ENCODE measurements around the gene CHRNE.
"Not testable (repeated sequence)": the region's sequence is repeated elsewhere in the genome, so short reads cannot be mapped to it uniquely, and the experiment has no call there.

Gene CHRNE

GRCh38 chr17:4881761-4882555 is 20.9 kb downstream of the CHRNE start:
- no peak for DNase-seq

GRCh38 chr17:4880857-4881256 is 22.0 kb downstream of the CHRNE start:
- DNase-seq: no peak

GRCh38 chr17:4879601-4880000 is 23.3 kb downstream of the CHRNE start:
- DNase-seq: no peak

- no peak for DNase-seq
These were observed 25.8 kb downstream of the CHRNE start for GRCh38 chr17:4877089-4877488.

GRCh38 chr17:4872786-4873185 is 30.1 kb downstream of the CHRNE start:
- DNase-seq: no peak

- DNase-seq: no peak
These were observed 32.0 kb downstream of the CHRNE start for GRCh38 chr17:4870855-4871254.

- not testable (repeated sequence) for DNase-seq
These were observed 33.6 kb downstream of the CHRNE start for GRCh38 chr17:4869058-4869998.

- not testable (repeated sequence) for DNase-seq
These were observed 35.4 kb downstream of the CHRNE start for GRCh38 chr17:4867535-4867934.

GRCh38 chr17:4863321-4863720 is 39.6 kb downstream of the CHRNE start:
- DNase-seq: no peak

- DNase-seq: no peak
These were observed 40.2 kb downstream of the CHRNE start for GRCh38 chr17:4862720-4863119.

GRCh38 chr17:4861052-4861451 is 41.8 kb downstream of the CHRNE start:
- DNase-seq: no peak

- DNase-seq: no peak
These were observed 42.2 kb downstream of the CHRNE start for GRCh38 chr17:4860651-4861050.

- no peak for DNase-seq
These were observed 42.9 kb downstream of the CHRNE start for GRCh38 chr17:4859816-4860625.

- no peak for DNase-seq
These were observed 44.0 kb downstream of the CHRNE start for GRCh38 chr17:4858882-4859260.

GRCh38 chr17:4858068-4858881 is 44.6 kb downstream of the CHRNE start:
- DNase-seq: no peak

GRCh38 chr17:4857347-4857746 is 45.6 kb downstream of the CHRNE start:
- DNase-seq: not testable (repeated sequence)

GRCh38 chr17:4856937-4857314 is 46.0 kb downstream of the CHRNE start:
- DNase-seq: no peak

- no peak for DNase-seq
These were observed 46.5 kb downstream of the CHRNE start for GRCh38 chr17:4856271-4856936.

- no peak for DNase-seq
These were observed 48.7 kb downstream of the CHRNE start for GRCh38 chr17:4854111-4854681.

GRCh38 chr17:4853208-4853671 is 49.7 kb downstream of the CHRNE start:
- DNase-seq: no peak

- DNase-seq: no peak
These were observed 50.2 kb downstream of the CHRNE start for GRCh38 chr17:4852567-4853207.

All from SIG-M5 (cell line).